ENCODE measurements around the gene ALG9. TPM values are rescaled to one million over a fixed set of nuclear protein-coding genes. Genes with fewer than 3 reads are reported as not detected.

Gene ALG9
- total and polyA plus RNA-seq, 2 of the 4 experiments (the other 2 are of a cell fraction) = 20.7 to 35.7 TPM

- Histone ChIP-seq H3K79me1 (ENCODE audit: low read depth in 1 of 2, low read length in 2 of 2) (no peaks in the 10 kb centered on the region; a peak in 1 of 4 replicates), H2AFZ (replicated peaks; ENCODE audit: low read length, poor library complexity) (peak overlapping the region; percentile 9), H4K20me1 (ENCODE audit: insufficient read depth, low read length) (no peaks in the 10 kb centered on the region), H2AK9ac (replicated peaks; ENCODE audit: low read depth, low read length, poor library complexity) (no peak overlapping the region), H3K4me2 (ENCODE audit: low read depth, low read length) (peak overlapping the region; percentile 44; the same call in 1 of the 2 replicates), H4K8ac (ENCODE audit: low read depth in 2 of 2, low read length in 2 of 2) (no peak overlapping the region), H3K56ac (ENCODE audit: extremely low read depth, insufficient read depth, low read length) (no peak overlapping the region), H2AK5ac (ENCODE audit: low read depth, low read length) (no peak overlapping the region), H2BK5ac (ENCODE audit: low read depth, low read length, poor library complexity, severe bottlenecking) (peak overlapping the region; percentile 70), H2BK120ac (ENCODE audit: low read depth, low read length) (no peak overlapping the region), H3K23ac (ENCODE audit: low read depth, low read length) (no peak overlapping the region), H2BK20ac (ENCODE audit: low read depth, low read length) (no peak overlapping the region), H3K4me1 (ENCODE audit: control insufficient read depth, insufficient read depth, low read length) (peaks cover 5% of the 10 kb centered on the region), H3K9ac (ENCODE audit: low read depth, low read length) (no peak overlapping the region), H4K91ac (ENCODE audit: insufficient read depth, low read depth, low read length) (no peak overlapping the region), H3K27ac (ENCODE audit: insufficient read depth, low read length) (no peak overlapping the region), H3K4ac (ENCODE audit: low read depth, low read length) (no peak overlapping the region), H3K4me3 (ENCODE audit: insufficient read depth, low read depth, low read length) (no peak overlapping the region), H3K9me3 (ENCODE audit: control insufficient read depth, insufficient read depth, low read length) (no peaks in the 10 kb centered on the region), H3K18ac (ENCODE audit: low read depth, low read length) (no peak overlapping the region), H3K27me3 (ENCODE audit: control insufficient read depth, insufficient read depth, low read length) (no peaks in the 10 kb centered on the region), H3K9me1 (ENCODE audit: insufficient read depth, low read length) (no peaks in the 10 kb centered on the region), H3K14ac (replicated peaks; ENCODE audit: low read depth, low read length) (no peak overlapping the region), H2BK15ac (ENCODE audit: low read depth, low read length) (no peak overlapping the region), H3K36me3 (ENCODE audit: control insufficient read depth, insufficient read depth, low read length) (peaks cover 4% of the 10 kb centered on the region), H4K5ac (ENCODE audit: low read depth, low read length) (no peak overlapping the region)
- ChIA-PET POLR2A (ENCODE audit: unreplicated experiment) (no interaction called here), CTCF (interaction anchor here (0.5 to 1.0 kb wide), 8 partner anchors 10 to 279 kb away, joined by 3 to 4 read pairs (median 3); no protein-coding TSS in a partner anchor)
- TF ChIP-seq POLR2A (IDR thresholded peaks at IDR 0.05; ENCODE audit: low read depth, low read length) = peak; percentile 37; the same call in 1 of the 2 replicates
- TF ChIP-seq MAZ (IDR thresholded peaks at IDR 0.05; ENCODE audit: borderline replicate concordance, low read depth, low read length) = 0 out of 2 replicates have a peak, but pooled peaks have one; percentile 24
- TF ChIP-seq CHD1 (IDR thresholded peaks at IDR 0.05; ENCODE audit: low read depth, low read length) = no peak
- peak; percentile 95 for TF ChIP-seq RAD21 (IDR thresholded peaks at IDR 0.05; ENCODE audit: low read length)
- no peak for TF ChIP-seq BHLHE40 (IDR thresholded peaks at IDR 0.05; ENCODE audit: low read depth, low read length)
- TF ChIP-seq ELK1 (IDR thresholded peaks at IDR 0.05; ENCODE audit: borderline replicate concordance, low read depth, low read length) = no peak
- TF ChIP-seq SMC3 (IDR thresholded peaks at IDR 0.05; ENCODE audit: low read depth, low read length) = peak; percentile 94
- TF ChIP-seq CEBPB (IDR thresholded peaks at IDR 0.05; ENCODE audit: low read depth, low read length) = no peak
- no peak for TF ChIP-seq MXI1 (IDR thresholded peaks at IDR 0.05; ENCODE audit: borderline replicate concordance, low read depth, low read length)
- TF ChIP-seq CTCF (conservative IDR thresholded peaks at IDR 0.05; ENCODE audit: low read depth, low read length) = peak; percentile 89
- TF ChIP-seq FOS (IDR thresholded peaks at IDR 0.05; ENCODE audit: low read depth, low read length) = no peak
- in situ Hi-C loops (cut with MboI; ENCODE audit: low sequenced_read_pairs) (loop anchor here (5.0 kb wide), 2 partner anchors 254 to 389 kb away; no protein-coding TSS in a partner anchor), dilution Hi-C loops (cut with HindIII; ENCODE audit: low sequenced_read_pairs, unreplicated experiment) (no loop called here), intact Hi-C loops (cut with micrococcal nuclease) (loop anchor here (1.0 to 5.0 kb wide), 6 partner anchors 49 to 387 kb away; partner anchors contain the start of gene SIK2)
- ATAC-seq (ENCODE audit: low read depth) (peak; percentile 92), DNase-seq (peak; percentile 88)
- WGBS, 2 experiments (ENCODE audit: extremely low coverage in 2 of 2, insufficient read length in 1 of 2) = no CpG with 5 or more reads among the region's 10 CpGs
- BruUV-seq (replicated peaks) = no TSS peak
These were observed 29.9 kb downstream of the ALG9 start for GRCh38 chr11:111841370-111842053.
